Ishikawa (cell line): ENCODE measurements around the gene DIP2A.

Experiments used
- CEBPB ChIP-seq: IDR thresholded peaks from 2 replicates; pipeline ENCODE4 v1.6.1; 2012
- EP300 ChIP-seq: IDR thresholded peaks from 2 replicates; pipeline ENCODE4 v1.6.1; 2012; ENCODE audit warnings: borderline replicate concordance
- MAX ChIP-seq: IDR thresholded peaks from 2 replicates; pipeline ENCODE4 v1.6.1; 2012
- NFIC ChIP-seq: IDR thresholded peaks from 2 replicates; pipeline ENCODE4 v1.6.1; 2012
- RAD21 ChIP-seq: IDR thresholded peaks from 2 replicates; pipeline ENCODE4 v1.6.1; 2012; ENCODE audit warnings: low read depth
- REST ChIP-seq: IDR thresholded peaks from 2 replicates; pipeline ENCODE4 v1.6.1; 2012; ENCODE audit warnings: low read depth, mild to moderate bottlenecking
- TAF1 ChIP-seq: IDR thresholded peaks from 2 replicates; pipeline ENCODE4 v1.6.1; 2012; ENCODE audit warnings: low read depth, mild to moderate bottlenecking
- TCF12 ChIP-seq: IDR thresholded peaks from 2 replicates; pipeline ENCODE4 v1.6.1; 2012; ENCODE audit warnings: low read depth
- YY1 ChIP-seq: IDR thresholded peaks from 2 replicates; pipeline ENCODE4 v1.6.1; 2012; ENCODE audit warnings: low read depth
- ZBTB7A ChIP-seq: IDR thresholded peaks from 2 replicates; pipeline ENCODE4 v1.6.1; 2012; ENCODE audit warnings: low read depth

- TF ChIP-seq MAX (no peak), TCF12 (no peak), EP300 (no peak), YY1 (no peak), RAD21 (no peak), NFIC (no peak), TAF1 (no peak), REST (no peak), CEBPB (no peak), ZBTB7A (no peak)
Measured at GRCh38 chr21:46422636-46423241, 36.0 kb upstream of the DIP2A start.
